Fibroblast of the aortic adventitia (primary cell): Measurements from ENCODE around the gene F8A1. TPM values are rescaled to one million over a fixed set of nuclear protein-coding genes. Genes with fewer than 3 reads are reported as not detected.
A peak's percentile ranks its signal among the peaks of the same experiment; 100 is the strongest.
"Not testable (repeated sequence)": the region's sequence is repeated elsewhere in the genome, so short reads cannot be mapped to it uniquely, and the experiment has no call there.

ENCODE experiments used
- DNase-seq: peaks from one replicate; pipeline ENCODE4 v3.0.0-alpha.2; 2010; ENCODE audit warnings: low read depth
- H3K4me3 ChIP-seq: 2 replicates; pipeline ENCODE4 v1.5.1; 2011; ENCODE audit warnings: low read depth, mild to moderate bottlenecking, control low read depth, low read length, moderate library complexity
- total RNA-seq: library from RNA; depleted of rRNA; stranded (reverse); fragments of >200 nt; gene quantifications from 2 replicates; pipeline ENCODE4 v1.2.3, GENCODE V29; 2012; ENCODE audit warnings: low replicate concordance
- TF ChIP-seq, protein P1 (sequence below): IDR thresholded peaks from 2 replicates; pipeline ENCODE4 v1.5.1; 2011; ENCODE audit warnings: mild to moderate bottlenecking, low read length, control low read depth, inconsistent platforms; ENCODE audit not compliant: insufficient read depth

F8A1 gene
- total RNA-seq: 2.6 and 7.1 TPM in 2 replicates

DNA sequence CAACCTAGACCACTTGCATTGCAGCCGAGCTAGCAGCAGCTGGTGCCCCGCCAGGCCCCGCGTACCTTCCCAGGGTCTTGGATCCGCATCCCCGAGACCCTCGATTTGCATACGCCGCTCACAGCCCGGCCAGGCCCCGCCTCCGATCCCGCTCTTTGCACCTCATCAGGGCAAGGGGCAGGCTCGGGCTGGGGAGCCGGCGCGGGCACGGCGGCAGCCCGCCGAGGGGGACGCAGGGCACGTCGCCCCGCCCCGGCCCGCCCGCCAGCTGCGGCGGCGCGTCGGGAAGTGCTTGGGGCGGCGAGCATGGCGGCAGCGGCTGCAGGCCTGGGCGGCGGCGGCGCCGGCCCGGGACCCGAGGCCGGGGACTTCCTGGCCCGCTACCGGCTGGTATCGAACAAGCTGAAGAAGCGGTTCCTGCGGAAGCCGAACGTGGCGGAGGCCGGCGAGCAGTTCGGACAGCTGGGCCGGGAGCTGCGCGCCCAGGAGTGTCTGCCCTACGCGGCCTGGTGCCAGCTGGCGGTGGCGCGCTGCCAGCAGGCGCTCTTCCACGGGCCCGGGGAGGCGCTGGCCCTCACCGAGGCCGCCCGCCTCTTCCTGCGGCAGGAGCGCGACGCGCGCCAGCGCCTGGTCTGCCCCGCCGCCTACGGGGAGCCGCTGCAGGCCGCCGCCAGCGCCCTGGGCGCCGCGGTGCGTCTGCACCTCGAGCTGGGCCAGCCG lies at the start of gene F8A1:
Gene F8A1 (plus strand): TSS at position 287 of the 720 bp plus-strand sequence. CDS start 20 bp downstream, at position 307.
- DNase-seq, H3K4me3 ChIP-seq: not testable (repeated sequence)

DNA sequence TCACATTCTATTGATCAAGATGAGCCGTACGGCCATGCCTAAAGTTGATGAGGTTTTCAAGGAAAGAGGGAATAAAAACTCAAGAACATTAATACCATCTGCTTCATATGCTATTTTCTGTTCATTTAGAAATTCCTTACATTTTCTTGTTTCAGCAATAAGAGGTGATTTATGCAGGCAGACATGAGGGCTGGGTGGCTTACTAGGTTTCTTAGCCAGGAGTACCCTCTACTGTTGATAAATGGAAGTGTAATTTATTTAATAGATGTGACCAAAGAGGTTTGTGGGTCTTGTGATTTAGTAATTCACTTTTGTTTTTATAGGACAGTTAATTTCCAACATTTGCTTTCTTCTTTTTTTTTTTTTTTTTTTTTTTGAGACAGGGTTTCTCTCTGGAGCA lies 45.3 kb upstream of the F8A1 start:
- DNase-seq: peak; percentile 80
- no peak overlapping the region for H3K4me3 ChIP-seq
- TF ChIP-seq, protein P1, sequence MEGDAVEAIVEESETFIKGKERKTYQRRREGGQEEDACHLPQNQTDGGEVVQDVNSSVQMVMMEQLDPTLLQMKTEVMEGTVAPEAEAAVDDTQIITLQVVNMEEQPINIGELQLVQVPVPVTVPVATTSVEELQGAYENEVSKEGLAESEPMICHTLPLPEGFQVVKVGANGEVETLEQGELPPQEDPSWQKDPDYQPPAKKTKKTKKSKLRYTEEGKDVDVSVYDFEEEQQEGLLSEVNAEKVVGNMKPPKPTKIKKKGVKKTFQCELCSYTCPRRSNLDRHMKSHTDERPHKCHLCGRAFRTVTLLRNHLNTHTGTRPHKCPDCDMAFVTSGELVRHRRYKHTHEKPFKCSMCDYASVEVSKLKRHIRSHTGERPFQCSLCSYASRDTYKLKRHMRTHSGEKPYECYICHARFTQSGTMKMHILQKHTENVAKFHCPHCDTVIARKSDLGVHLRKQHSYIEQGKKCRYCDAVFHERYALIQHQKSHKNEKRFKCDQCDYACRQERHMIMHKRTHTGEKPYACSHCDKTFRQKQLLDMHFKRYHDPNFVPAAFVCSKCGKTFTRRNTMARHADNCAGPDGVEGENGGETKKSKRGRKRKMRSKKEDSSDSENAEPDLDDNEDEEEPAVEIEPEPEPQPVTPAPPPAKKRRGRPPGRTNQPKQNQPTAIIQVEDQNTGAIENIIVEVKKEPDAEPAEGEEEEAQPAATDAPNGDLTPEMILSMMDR: peak; percentile 52

GRCh38 chrX:154850957-154851611 lies 35.1 kb upstream of the F8A1 start:
- TF ChIP-seq, protein P1: no peak
- no peak overlapping the region for H3K4me3 ChIP-seq
- DNase-seq: no peak

DNA sequence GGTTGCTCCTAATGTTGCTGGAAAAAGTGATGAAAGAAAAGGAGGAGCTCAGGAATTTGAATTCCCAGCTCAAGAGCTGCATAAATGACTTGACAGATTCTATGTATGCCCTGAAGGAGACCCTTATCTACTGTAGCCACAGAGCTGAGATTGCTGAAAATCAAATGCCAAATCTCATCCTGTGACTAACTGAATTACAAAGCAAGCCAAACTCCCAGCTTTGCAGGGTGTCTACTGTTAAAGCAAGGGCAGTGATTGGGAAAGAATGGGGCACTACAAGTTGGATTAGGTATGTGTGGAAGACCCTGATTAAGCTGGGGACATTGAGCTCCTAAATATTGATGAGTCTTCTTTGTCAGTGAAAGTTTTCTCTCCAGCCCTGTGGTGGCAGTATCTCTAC lies 30.9 kb upstream of the F8A1 start:
- H3K4me3 ChIP-seq: no peak overlapping the region
- peak; percentile 58 for DNase-seq
- TF ChIP-seq, protein P1: no peak

- not testable (repeated sequence) for DNase-seq, H3K4me3 ChIP-seq
Observed at GRCh38 chrX:154868522-154868921, 17.6 kb upstream of the F8A1 start.

DNA sequence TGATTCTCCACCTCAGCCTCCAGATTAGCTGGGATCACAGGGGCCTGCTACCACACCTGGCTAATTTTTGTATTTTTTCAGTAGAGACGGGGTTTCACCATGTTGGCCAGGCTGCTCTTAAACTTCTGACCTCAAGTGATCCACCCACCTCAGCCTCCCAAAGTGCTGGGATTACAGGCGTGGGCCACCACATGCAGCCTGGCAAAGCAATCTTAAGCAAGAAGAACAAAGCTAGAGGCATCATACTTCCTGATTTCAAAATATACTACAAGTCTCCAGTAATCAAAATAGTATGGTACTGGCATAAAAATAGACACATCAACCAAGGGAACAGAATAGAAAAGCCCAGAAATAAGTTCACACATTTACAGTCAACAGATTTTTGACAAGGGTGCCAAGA lies 12.8 kb upstream of the F8A1 start:
- DNase-seq: no peak
- TF ChIP-seq, protein P1: no peak
- no peak overlapping the region for H3K4me3 ChIP-seq

DNA sequence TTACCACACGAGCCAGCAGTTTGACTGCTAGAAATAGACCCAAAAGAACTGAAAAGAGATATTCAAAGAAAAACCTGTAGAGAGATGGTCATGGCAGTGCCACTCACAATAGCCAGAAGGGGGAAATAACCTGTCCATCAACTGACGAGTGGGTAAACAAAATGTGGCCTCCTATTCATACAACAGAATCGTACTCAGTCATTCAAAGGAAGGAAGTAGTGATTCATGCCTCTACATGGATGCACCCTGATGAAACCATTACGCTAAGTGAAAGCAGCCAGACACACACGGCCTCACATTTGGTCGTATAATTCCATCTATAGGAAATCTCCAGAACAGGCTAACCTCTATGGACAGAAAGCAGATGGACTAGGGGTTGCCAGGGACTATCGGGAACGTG lies 2.1 kb upstream of the F8A1 start:
- not testable (repeated sequence) for H3K4me3 ChIP-seq, DNase-seq

DNA sequence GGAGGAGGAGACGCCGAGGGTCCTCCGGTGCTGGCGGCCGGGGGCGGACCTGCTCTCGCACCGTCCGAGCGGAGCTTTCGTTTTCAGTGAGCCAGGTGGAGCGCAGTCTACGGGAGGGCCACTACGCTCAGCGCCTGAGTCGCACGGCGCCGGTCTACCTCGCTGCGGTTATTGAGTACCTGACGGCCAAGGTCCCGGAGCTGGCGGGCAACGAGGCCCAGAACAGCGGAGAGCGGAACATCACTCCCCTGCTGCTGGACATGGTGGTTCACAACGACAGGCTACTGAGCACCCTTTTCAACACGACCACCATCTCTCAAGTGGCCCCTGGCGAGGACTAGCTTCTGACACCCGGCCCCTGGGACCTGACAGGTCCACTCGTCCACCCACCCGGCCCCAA lies 1.1 kb upstream of the F8A1 start:
- not testable (repeated sequence) for DNase-seq, H3K4me3 ChIP-seq

- DNase-seq, H3K4me3 ChIP-seq: not testable (repeated sequence)
Observed at GRCh38 chrX:154885549-154885948, 606 bp upstream of the F8A1 start.

- not testable (repeated sequence) for H3K4me3 ChIP-seq, DNase-seq
Observed at GRCh38 chrX:154886789-154887221, 650 bp downstream of the F8A1 start.
